PC-9 (cell line): ENCODE results near the gene ASB15. TPM values are rescaled to one million over a fixed set of nuclear protein-coding genes. Genes with fewer than 3 reads are reported as not detected.

Experiments used
- BruUV-seq: library from RNA; stranded (reverse); fragments of 400-500 nt; replicated peaks from 2 replicates; lab custom pipeline; 2021; lab: Mats Ljungman, UMichigan
- CTCF ChIA-PET: fragments of 300-600 bp; sonication (Branson Sonifier 250); formaldehyde crosslinking; loops from one replicate; lab custom pipeline; 2022; ENCODE audit warnings: antibody characterized with exemption; lab: Charles Lee
- POLR2A ChIA-PET: fragments of 300-600 bp; sonication (Branson Sonifier 250); formaldehyde crosslinking; loops from one replicate; lab custom pipeline; 2022; ENCODE audit warnings: antibody characterized with exemption; ENCODE audit not compliant: unreplicated experiment; lab: Charles Lee
- DNase-seq, 2 experiments: peaks; one replicate each; pipeline versions ENCODE4 v3.0.0 to v3.0.0-alpha.2; 2015 to 2022; ENCODE audit warnings: mixed read lengths in 1 of 2
- H2AFZ ChIP-seq: fragments of 200-600 bp; sonication (generic); 2 replicates; pipeline ENCODE4 v1.8.1; 2017; ENCODE audit warnings: antibody characterized with exemption
- H3F3A ChIP-seq: fragments of 200-600 bp; sonication (generic); 2 replicates; pipeline ENCODE4 v1.8.1; 2017; ENCODE audit warnings: antibody characterized with exemption, mild to moderate bottlenecking, low read depth; ENCODE audit not compliant: insufficient read depth
- H3K27ac ChIP-seq: fragments of 200-600 bp; sonication (generic); 2 replicates; pipeline ENCODE4 v1.6.1; 2016; ENCODE audit warnings: mixed run types
- H3K27me3 ChIP-seq: fragments of 200-600 bp; sonication (generic); 2 replicates; pipeline ENCODE4 v1.6.1; 2016; ENCODE audit warnings: low read depth, mixed run types; ENCODE audit not compliant: insufficient read depth
- H3K36me3 ChIP-seq: fragments of 200-600 bp; sonication (generic); 2 replicates; pipeline ENCODE4 v1.6.1; 2016; ENCODE audit warnings: low read depth, mixed run types
- H3K4me1 ChIP-seq: fragments of 200-600 bp; sonication (generic); replicated peaks from 2 replicates; pipeline ENCODE4 v1.6.1; 2016; ENCODE audit warnings: mixed run types; ENCODE audit not compliant: insufficient read depth
- H3K4me2 ChIP-seq: fragments of 200-600 bp; sonication (generic); 2 replicates; pipeline ENCODE4 v1.6.1; 2017; ENCODE audit warnings: mixed run types
- H3K4me3 ChIP-seq: fragments of 200-600 bp; sonication (generic); 2 replicates; pipeline ENCODE4 v1.6.1; 2016; ENCODE audit warnings: mixed run types
- H3K79me2 ChIP-seq: fragments of 200-600 bp; sonication (generic); 2 replicates; pipeline ENCODE4 v1.6.1; 2017; ENCODE audit warnings: low read depth, mixed run types
- H3K9me2 ChIP-seq: fragments of 200-600 bp; sonication (generic); 2 replicates; pipeline ENCODE4 v1.8.1; 2017; ENCODE audit warnings: mild to moderate bottlenecking; ENCODE audit not compliant: insufficient read depth
- H3K9me3 ChIP-seq: fragments of 200-600 bp; sonication (generic); 2 replicates; pipeline ENCODE4 v1.8.1; 2016; ENCODE audit warnings: low read depth; ENCODE audit not compliant: insufficient read depth
- H4K20me1 ChIP-seq: fragments of 200-600 bp; sonication (generic); 2 replicates; pipeline ENCODE4 v1.8.1; 2017; ENCODE audit not compliant: insufficient read depth
- CTCF ChIP-seq: fragments of 200-600 bp; sonication (generic); conservative IDR thresholded peaks from 2 replicates; pipeline ENCODE4 v1.6.1; 2017; ENCODE audit warnings: mixed run types, antibody characterized with exemption, mild to moderate bottlenecking, moderate library complexity
- EZH2 ChIP-seq: fragments of 200-600 bp; sonication (generic); IDR thresholded peaks from 2 replicates; pipeline ENCODE4 v1.8.0; 2017; ENCODE audit warnings: antibody characterized with exemption, low read depth
- intact Hi-C: fragments of 100-400 bp; cut with micrococcal nuclease; formaldehyde crosslinking; loops from one replicate; pipeline ENCODE4 v1.10.0; 2022; ENCODE audit not compliant: unreplicated experiment
- total RNA-seq: library from RNA; stranded (reverse); gene quantifications from 2 replicates; pipeline ENCODE4 v1.2.3, GENCODE V29; 2021

The ASB15 gene
- total RNA-seq, 1 experiment from 2014 or later = not detected

GRCh38 chr7:123649964-123650363 lies 48.3 kb downstream of the ASB15 start:
- peaks cover 4% of the 10 kb centered on the region for H3F3A ChIP-seq
- no peaks in the 10 kb centered on the region; the same call in 1 of the 2 replicates for H3K9me2 ChIP-seq
- H3K9me3 ChIP-seq = no peaks in the 10 kb centered on the region
- H4K20me1 ChIP-seq = no peaks in the 10 kb centered on the region
- intact Hi-C loops = no loop called here
- no peak overlapping the region for H3K4me2 ChIP-seq
- no peaks in the 10 kb centered on the region for H3K36me3 ChIP-seq
- H3K27me3 ChIP-seq = no peaks in the 10 kb centered on the region
- DNase-seq = no peak
- CTCF ChIA-PET = no interaction called here
- H3K4me1 ChIP-seq = peaks cover 9% of the 10 kb centered on the region
- no peak overlapping the region for H3K27ac ChIP-seq
- H2AFZ ChIP-seq = no peak overlapping the region
- POLR2A ChIA-PET = no interaction called here
- BruUV-seq = no TSS peak
- no peak overlapping the region for H3K4me3 ChIP-seq
- no peak for TF ChIP-seq CTCF
- no peak for TF ChIP-seq EZH2
- no peaks in the 10 kb centered on the region for H3K79me2 ChIP-seq

GRCh38 chr7:123650595-123650994 lies 49.0 kb downstream of the ASB15 start:
- intact Hi-C loops = no loop called here
- peaks cover 4% of the 10 kb centered on the region for H3F3A ChIP-seq
- H4K20me1 ChIP-seq = no peaks in the 10 kb centered on the region
- no peak for DNase-seq
- H3K9me3 ChIP-seq = no peaks in the 10 kb centered on the region
- H3K4me2 ChIP-seq = no peak overlapping the region
- no peaks in the 10 kb centered on the region for H3K36me3 ChIP-seq
- no peaks in the 10 kb centered on the region; the same call in 1 of the 2 replicates for H3K9me2 ChIP-seq
- H2AFZ ChIP-seq = no peak overlapping the region
- no peaks in the 10 kb centered on the region for H3K27me3 ChIP-seq
- BruUV-seq = no TSS peak
- H3K4me3 ChIP-seq = no peak overlapping the region
- no peaks in the 10 kb centered on the region for H3K79me2 ChIP-seq
- H3K27ac ChIP-seq = no peak overlapping the region
- ChIA-PET POLR2A (no interaction called here), CTCF (no interaction called here)
- TF ChIP-seq EZH2 (no peak), CTCF (no peak)
- peaks cover 9% of the 10 kb centered on the region for H3K4me1 ChIP-seq

DNA sequence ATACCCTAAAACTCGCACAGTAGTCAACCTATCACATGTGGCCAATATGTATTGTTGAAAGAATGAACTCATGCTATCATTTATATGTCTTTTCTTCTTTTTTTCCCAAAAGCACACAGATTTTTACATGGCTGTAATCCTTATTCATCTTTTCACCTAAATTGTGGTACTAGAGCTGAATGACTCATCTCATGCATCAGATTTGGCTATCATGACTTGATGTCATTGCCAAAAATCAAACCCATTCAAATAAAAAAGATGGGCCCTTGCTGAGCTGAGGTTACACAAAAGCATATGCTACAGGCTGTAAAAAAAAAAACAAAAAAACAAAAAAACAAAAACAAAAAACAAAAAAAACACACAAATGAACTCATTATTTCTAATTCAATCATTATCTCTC lies 50.8 kb downstream of the ASB15 start:
- no peaks in the 10 kb centered on the region for H3K79me2 ChIP-seq
- no peaks in the 10 kb centered on the region for H3K9me3 ChIP-seq
- ChIA-PET POLR2A (no interaction called here), CTCF (no interaction called here)
- no peaks in the 10 kb centered on the region for H3K36me3 ChIP-seq
- H3K27ac ChIP-seq = no peak overlapping the region
- TF ChIP-seq EZH2 = no peak
- no peak for TF ChIP-seq CTCF
- H3K4me2 ChIP-seq = no peak overlapping the region
- intact Hi-C loops = no loop called here
- H2AFZ ChIP-seq = no peak overlapping the region
- no peak for DNase-seq
- no TSS peak for BruUV-seq
- no peaks in the 10 kb centered on the region for H4K20me1 ChIP-seq
- H3K4me3 ChIP-seq = no peak overlapping the region
- H3K4me1 ChIP-seq = peaks cover 2% of the 10 kb centered on the region
- H3K27me3 ChIP-seq = no peaks in the 10 kb centered on the region
- H3F3A ChIP-seq = no peaks in the 10 kb centered on the region
- H3K9me2 ChIP-seq = no peaks in the 10 kb centered on the region; the same call in 1 of the 2 replicates
